Effector CD4-positive, alpha-beta T cell (primary cell): ENCODE data around the gene FUNDC2.

Source experiments
- DNase-seq: peaks from one replicate; pipeline ENCODE4 v3.0.0-alpha.2; 2020

Gene FUNDC2

GRCh38 chrX:155070038-155070437 lies 43.4 kb downstream of the FUNDC2 start:
- DNase-seq: no peak

- DNase-seq: no peak
Measured at GRCh38 chrX:155070663-155070974, 44.0 kb downstream of the FUNDC2 start.

GRCh38 chrX:155070975-155071693 lies 44.5 kb downstream of the FUNDC2 start, which contains the start of the genes BRCC3, CMC4 and MTCP1:
Gene BRCC3 (plus strand): TSS chrX:155071508. CDS start chrX:155071528, 20 bp downstream.
Gene CMC4 (minus strand): TSS chrX:155071136. CDS start chrX:155064023, 7,113 bp downstream.
Gene MTCP1 (minus strand): TSS chrX:155071136. CDS start chrX:155066010, 5,126 bp downstream.
- DNase-seq: peak; percentile 64

GRCh38 chrX:155071694-155072280 lies 45.1 kb downstream of the FUNDC2 start:
- no peak for DNase-seq

GRCh38 chrX:155086202-155086840 lies 59.7 kb downstream of the FUNDC2 start:
- peak; percentile 17 for DNase-seq

- no peak for DNase-seq
Measured at GRCh38 chrX:155086961-155087735, 60.5 kb downstream of the FUNDC2 start.

- DNase-seq: no peak
Measured at GRCh38 chrX:155094468-155095061, 67.9 kb downstream of the FUNDC2 start.

- no peak for DNase-seq
Measured at GRCh38 chrX:155105919-155106318, 79.3 kb downstream of the FUNDC2 start.

- no peak for DNase-seq
Measured at GRCh38 chrX:155108427-155108826, 81.8 kb downstream of the FUNDC2 start.
